K562 (cell line): Measurements from ENCODE around the gene ITGA3. TPM values are rescaled to one million over a fixed set of nuclear protein-coding genes. Genes with fewer than 3 reads are reported as not detected.

Source experiments
- DEAF1 ChIP-seq: fragments of 450-650 bp; formaldehyde crosslinking; IDR thresholded peaks from 2 replicates; pipeline ENCODE4 v1.4.0; 2020; ENCODE audit warnings: mild to moderate bottlenecking, moderate library complexity
- ELF4 ChIP-seq: fragments of 450-650 bp; formaldehyde crosslinking; IDR thresholded peaks from 2 replicates; pipeline ENCODE4 v1.4.0; 2022; ENCODE audit warnings: missing genetic modification characterization
- EWSR1 ChIP-seq: fragments of 450-650 bp; IDR thresholded peaks from 2 replicates; pipeline ENCODE4 v1.6.1; 2018; ENCODE audit warnings: borderline replicate concordance, mild to moderate bottlenecking, low read depth, moderate library complexity; ENCODE audit not compliant: partially characterized antibody
- MEF2D ChIP-seq: conservative IDR thresholded peaks from 2 replicates; pipeline ENCODE4 v1.6.1; 2016; ENCODE audit warnings: low read depth, missing genetic modification characterization, missing compliant biosample characterization
- MTF1 ChIP-seq: fragments of 250-450 bp; sonication (Bioruptor Pico); IDR thresholded peaks from 2 replicates; pipeline ENCODE4 v1.9.0; 2021; ENCODE audit warnings: moderate library complexity, mild to moderate bottlenecking, inconsistent platforms, borderline replicate concordance
- PBX2 ChIP-seq, 2 experiments: IDR thresholded peaks in 1 of 2; conservative IDR thresholded peaks in 1 of 2; 2 replicates each; pipeline ENCODE4 v1.6.1; 2016; ENCODE audit warnings: low read depth in 2 of 2, mild to moderate bottlenecking in 1 of 2, missing compliant biosample characterization in 1 of 2, missing genetic modification characterization in 1 of 2, moderate library complexity in 1 of 2
- SAFB ChIP-seq: fragments of 200-400 bp; formaldehyde crosslinking; IDR thresholded peaks from 2 replicates; pipeline ENCODE4 v1.6.1; 2017; ENCODE audit warnings: low read depth, low read length, borderline replicate concordance
- TAF9B ChIP-seq: fragments of 450-650 bp; IDR thresholded peaks from 2 replicates; pipeline ENCODE4 v1.6.1; 2018; ENCODE audit warnings: mild to moderate bottlenecking; ENCODE audit not compliant: partially characterized antibody
- TEAD2 ChIP-seq: fragments of 450-650 bp; IDR thresholded peaks from 2 replicates; pipeline ENCODE4 v1.6.1; 2016; ENCODE audit warnings: missing genetic modification characterization, control low read depth, missing compliant biosample characterization
- THAP12 ChIP-seq: fragments of 250-450 bp; sonication (Bioruptor Pico); IDR thresholded peaks from 2 replicates; pipeline ENCODE4 v1.9.0; 2021; ENCODE audit warnings: mild to moderate bottlenecking, inconsistent platforms
- ZC3H11A ChIP-seq: IDR thresholded peaks from 2 replicates; pipeline ENCODE4 v1.6.1; 2012; ENCODE audit warnings: low read depth, low read length, improper control_type of control experiment
- ZNF263 ChIP-seq: sonication (generic); formaldehyde crosslinking; IDR thresholded peaks from 2 replicates; pipeline ENCODE4 v1.8.0; 2022; ENCODE audit warnings: mild to moderate bottlenecking, missing genetic modification reagents, borderline replicate concordance
- ZNF408 ChIP-seq: fragments of 250-450 bp; sonication (Bioruptor Pico); IDR thresholded peaks from 2 replicates; pipeline ENCODE4 v1.4.0; 2020; ENCODE audit warnings: low read depth, mild to moderate bottlenecking, moderate library complexity
- ZNF609 ChIP-seq: sonication (generic); formaldehyde crosslinking; IDR thresholded peaks from 2 replicates; pipeline ENCODE4 v1.8.1; 2023; ENCODE audit warnings: missing genetic modification reagents, mild to moderate bottlenecking, borderline replicate concordance
- polyA plus RNA-seq, 8 experiments: library from polyadenylated mRNA; depleted of rRNA in 4 of 8; stranded (reverse) in 5 of 8; unstranded in 3 of 8; fragments of >200 nt; fragmentation: Nextera tagmentation in 2 of 8; fragmentation: Illumina TruSeq in 1 of 8; extraction: Ambion mirVana in 2 of 8; extraction: Trizol in 1 of 8; gene quantifications; 2 replicates each; pipeline versions ENCODE4 v1.2.1 to v1.2.3, GENCODE V29; 2011 to 2014; ENCODE audit warnings: inconsistent platforms in 1 of 8, missing spikeins in 1 of 8
- total RNA-seq, 7 experiments: library from RNA; depleted of rRNA in 6 of 7; stranded (reverse); fragments of >200 nt in 6 of 7; fragmentation: Illumina TruSeq in 2 of 7; extraction: Trizol in 2 of 7; gene quantifications; 2 replicates each; pipeline versions ENCODE4 v1.2.1 to v1.2.3, GENCODE V29; 2011 to 2021; ENCODE audit warnings: low replicate concordance in 1 of 7

ITGA3 gene
- total and polyA plus RNA-seq, 9 of the 15 experiments (the other 6 are each of a cell fraction or from before 2014, with no cell fraction given): 0.03 to 0.75 (median 0.14) TPM; not detected in 2

GRCh38 chr17:50117202-50118051 is 61.5 kb downstream of the ITGA3 start (continued):
- peak; percentile 19; the same call in 1 of the 2 replicates for TF ChIP-seq DEAF1
- TF ChIP-seq ZNF263 (CRISPR knock-in tag): no peak
- no peak for TF ChIP-seq EWSR1
- TF ChIP-seq TAF9B: no peak
- no peak for TF ChIP-seq ELF4 (CRISPR knock-in tag)
- TF ChIP-seq ZNF408 (CRISPR knock-in tag): no peak
- TF ChIP-seq ZNF609 (CRISPR knock-in tag): no peak
- TF ChIP-seq ZC3H11A: no peak
- TF ChIP-seq MEF2D (tag): no peak
- TF ChIP-seq TEAD2 (tag): no peak
- TF ChIP-seq THAP12 (CRISPR knock-in tag): 0 out of 2 replicates have a peak, but pooled peaks have one; percentile 20
- TF ChIP-seq PBX2 (CRISPR knock-in tag; IDR thresholded peaks at IDR 0.05; ENCODE audit: low read depth): no peak
- no peak for TF ChIP-seq PBX2 (tag; conservative IDR thresholded peaks at IDR 0.05; ENCODE audit: low read depth)
- TF ChIP-seq SAFB: 0 out of 2 replicates have a peak, but pooled peaks have one; percentile 30
- TF ChIP-seq MTF1 (CRISPR knock-in tag): no peak
